Measurements from ENCODE around the gene RBM14.
A peak's percentile ranks its signal among the peaks of the same experiment; 100 is the strongest.
"Not testable (repeated sequence)": the region's sequence is repeated elsewhere in the genome, so short reads cannot be mapped to it uniquely, and the experiment has no call there.

Gene RBM14

GRCh38 chr11:66600631-66601233 is 15.7 kb upstream of the RBM14 start:
- no peak for FAIRE-seq
- no peak for TF ChIP-seq CTCF (IDR thresholded peaks at IDR 0.05; ENCODE audit: insufficient read depth, missing control alignments)
- DNase-seq (ENCODE audit: insufficient read length, low spot score): no peak

GRCh38 chr11:66603072-66603471 is 13.4 kb upstream of the RBM14 start:
- no peak for TF ChIP-seq CTCF (IDR thresholded peaks at IDR 0.05; ENCODE audit: insufficient read depth, missing control alignments)
- FAIRE-seq (no peak), DNase-seq (ENCODE audit: insufficient read length, low spot score) (no peak)

GRCh38 chr11:66604155-66604554 is 12.3 kb upstream of the RBM14 start:
- DNase-seq (ENCODE audit: insufficient read length, low spot score) (no peak), FAIRE-seq (no peak)
- TF ChIP-seq CTCF (IDR thresholded peaks at IDR 0.05; ENCODE audit: insufficient read depth, missing control alignments): no peak

- not testable (repeated sequence) for DNase-seq (ENCODE audit: insufficient read length, low spot score); FAIRE-seq
Observed at GRCh38 chr11:66606608-66607007, 9.8 kb upstream of the RBM14 start.

- DNase-seq (ENCODE audit: insufficient read length, low spot score) (no peak), FAIRE-seq (no peak)
- no peak for TF ChIP-seq CTCF (IDR thresholded peaks at IDR 0.05; ENCODE audit: insufficient read depth, missing control alignments)
Observed at GRCh38 chr11:66607126-66607834, 9.2 kb upstream of the RBM14 start.

GRCh38 chr11:66609721-66610617 is 6.5 kb upstream of the RBM14 start:
- TF ChIP-seq CTCF (IDR thresholded peaks at IDR 0.05; ENCODE audit: insufficient read depth, missing control alignments): no peak
- DNase-seq (ENCODE audit: insufficient read length, low spot score): peak; percentile 55
- FAIRE-seq: peak; percentile 88

- DNase-seq (ENCODE audit: insufficient read length, low spot score) (no peak), FAIRE-seq (no peak)
- TF ChIP-seq CTCF (IDR thresholded peaks at IDR 0.05; ENCODE audit: insufficient read depth, missing control alignments): no peak
Observed at GRCh38 chr11:66612458-66612857, 4.0 kb upstream of the RBM14 start.
